Calu3 (cell line): Measurements from ENCODE around the gene FGFR2. TPM values are rescaled to one million over a fixed set of nuclear protein-coding genes. Genes with fewer than 3 reads are reported as not detected.

ENCODE experiments used
- BruUV-seq: library from RNA; stranded (reverse); fragments of 400-500 nt; replicated peaks from 2 replicates; lab custom pipeline; 2021; lab: Mats Ljungman, UMichigan
- CTCF ChIA-PET: fragments of 300-600 bp; sonication (Branson Sonifier 250); formaldehyde crosslinking; loops from one replicate; lab custom pipeline; 2022; ENCODE audit warnings: antibody characterized with exemption; lab: Charles Lee
- DNase-seq: peaks from one replicate; pipeline ENCODE4 v3.0.0; 2022
- H3K27ac Mint-ChIP-seq: one replicate; pipeline ENCODE4 v1.8.0; 2022; ENCODE audit warnings: mixed read lengths; ENCODE audit not compliant: unreplicated experiment
- H3K27me3 Mint-ChIP-seq: one replicate; pipeline ENCODE4 v1.8.0; 2022; ENCODE audit warnings: mixed read lengths; ENCODE audit not compliant: unreplicated experiment
- H3K36me3 Mint-ChIP-seq: one replicate; pipeline ENCODE4 v1.8.0; 2022; ENCODE audit warnings: mild to moderate bottlenecking, moderate library complexity, mixed read lengths; ENCODE audit not compliant: insufficient read depth, unreplicated experiment
- H3K4me1 Mint-ChIP-seq: one replicate; pipeline ENCODE4 v1.8.0; 2022; ENCODE audit warnings: mild to moderate bottlenecking, low read depth, mixed read lengths; ENCODE audit not compliant: unreplicated experiment
- H3K4me3 Mint-ChIP-seq: one replicate; pipeline ENCODE4 v1.8.0; 2022; ENCODE audit warnings: mild to moderate bottlenecking, low read depth, moderate library complexity, mixed read lengths; ENCODE audit not compliant: unreplicated experiment
- H3K9me3 Mint-ChIP-seq: one replicate; pipeline ENCODE4 v1.8.0; 2022; ENCODE audit warnings: low read depth, mixed read lengths; ENCODE audit not compliant: unreplicated experiment
- CTCF ChIP-seq: fragments of 200-600 bp; IDR thresholded peaks from one replicate; pipeline ENCODE4 v1.8.0; 2022; ENCODE audit warnings: antibody characterized with exemption; ENCODE audit not compliant: unreplicated experiment
- intact Hi-C: fragments of 100-400 bp; cut with micrococcal nuclease; formaldehyde crosslinking; loops from one replicate; pipeline ENCODE4 v1.10.0; 2022; ENCODE audit not compliant: unreplicated experiment
- total RNA-seq: library from RNA; stranded (reverse); gene quantifications from 2 replicates; pipeline ENCODE4 v1.2.3, GENCODE V29; 2022

The FGFR2 gene
- total RNA-seq, 1 experiment from 2014 or later, result 57.9 TPM

GRCh38 chr10:121570315-121570714 is 27.9 kb downstream of the FGFR2 start:
- Mint-ChIP-seq H3K27me3 (no peaks in the 10 kb centered on the region), H3K4me1 (peaks cover 8% of the 10 kb centered on the region), H3K9me3 (no peaks in the 10 kb centered on the region), H3K36me3 (no peaks in the 10 kb centered on the region), H3K4me3 (no peak overlapping the region), H3K27ac (no peak overlapping the region)
- TF ChIP-seq CTCF, result no peak
- no TSS peak for BruUV-seq
- CTCF ChIA-PET, result interaction anchor here (0.8 kb wide), 1 partner anchor 10 kb away, joined by 3 read pairs; no protein-coding TSS in a partner anchor
- no peak for DNase-seq
- intact Hi-C loops, result no loop called here

DNA sequence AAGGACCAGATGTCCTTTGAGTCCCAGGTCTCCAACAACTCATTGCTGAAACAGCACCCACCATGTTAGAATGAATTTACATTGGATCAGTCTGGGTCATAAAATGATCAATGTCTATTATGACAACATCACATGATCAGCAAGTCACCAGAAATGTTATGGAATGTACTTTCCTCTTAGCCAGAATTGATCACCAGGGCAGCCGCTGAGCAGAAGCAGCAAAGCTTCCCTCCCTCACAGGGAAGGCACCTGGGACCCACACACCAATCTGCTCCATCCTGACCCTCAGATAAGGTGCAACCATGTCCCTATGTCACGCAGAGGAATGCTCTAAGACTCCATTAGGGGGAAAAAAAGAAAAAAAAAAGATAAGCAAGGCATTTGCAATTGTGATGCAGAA is 30.0 kb downstream of the FGFR2 start:
- H3K27ac Mint-ChIP-seq, result no peak overlapping the region
- intact Hi-C loops, result no loop called here
- peaks cover 8% of the 10 kb centered on the region for H3K4me1 Mint-ChIP-seq

DNA sequence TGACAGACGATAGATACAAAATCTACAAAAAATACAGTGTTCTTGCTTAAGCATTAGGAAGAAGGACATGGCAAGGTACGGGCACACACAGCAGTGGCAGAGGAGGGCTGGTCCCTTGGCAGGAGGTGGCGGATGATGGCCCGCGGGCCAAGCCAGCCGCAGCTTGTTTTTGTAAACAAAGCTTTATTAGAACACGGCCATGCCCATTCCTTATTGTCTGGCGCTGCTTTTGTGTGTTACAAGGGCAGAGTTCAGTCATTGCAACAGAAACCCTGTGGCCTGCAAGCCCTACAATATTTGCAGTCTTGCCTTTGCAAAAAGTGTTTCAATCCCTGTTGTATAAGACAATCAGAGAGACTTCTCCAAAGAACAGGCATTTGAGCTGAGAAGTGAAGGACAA is 30.7 kb downstream of the FGFR2 start:
- BruUV-seq, result no TSS peak
- Mint-ChIP-seq H3K27me3 (no peaks in the 10 kb centered on the region), H3K4me3 (no peak overlapping the region), H3K27ac (no peak overlapping the region), H3K9me3 (no peaks in the 10 kb centered on the region), H3K36me3 (peaks cover 5% of the 10 kb centered on the region), H3K4me1 (peaks cover 8% of the 10 kb centered on the region)
- no peak for TF ChIP-seq CTCF
- no peak for DNase-seq
- intact Hi-C loops, result no loop called here
- CTCF ChIA-PET, result interaction anchor here (0.7 kb wide), 1 partner anchor 1708 kb away, joined by 3 read pairs; no protein-coding TSS in a partner anchor

More for the DNA sequence above, 30.0 kb downstream of the FGFR2 start:
- no peak for DNase-seq
- Mint-ChIP-seq H3K36me3 (peaks cover 4% of the 10 kb centered on the region), H3K4me3 (no peak overlapping the region), H3K9me3 (no peaks in the 10 kb centered on the region), H3K27me3 (no peaks in the 10 kb centered on the region)
- CTCF ChIA-PET, result no interaction called here
- BruUV-seq, result no TSS peak
- TF ChIP-seq CTCF, result no peak

DNA sequence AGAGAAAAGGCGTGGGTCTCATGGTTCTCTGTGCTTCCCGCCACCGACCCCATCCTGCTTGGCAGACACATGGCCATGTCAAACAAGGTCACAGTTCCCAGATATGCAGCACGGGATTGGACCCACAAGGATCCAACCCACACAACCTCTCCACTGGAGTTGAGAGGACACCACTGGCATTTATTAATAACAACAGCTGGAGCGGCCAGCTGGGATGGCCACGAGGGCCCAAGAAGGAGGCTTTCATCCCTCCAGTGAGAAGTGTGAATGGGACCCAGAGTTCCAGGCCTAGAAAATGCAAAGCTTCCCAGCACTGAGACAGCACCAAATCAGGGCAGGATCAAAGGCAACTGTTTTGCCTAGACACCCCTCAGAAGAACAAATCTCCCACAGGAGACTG is 31.5 kb downstream of the FGFR2 start:
- TF ChIP-seq CTCF, result no peak
- Mint-ChIP-seq H3K36me3 (peaks cover 10% of the 10 kb centered on the region), H3K4me3 (no peak overlapping the region), H3K27me3 (no peaks in the 10 kb centered on the region), H3K4me1 (peaks cover 8% of the 10 kb centered on the region), H3K27ac (no peak overlapping the region), H3K9me3 (no peaks in the 10 kb centered on the region)
- no peak for DNase-seq
- intact Hi-C loops, result no loop called here
- BruUV-seq, result no TSS peak
- CTCF ChIA-PET, result no interaction called here
